Stimulated activated naive CD4-positive, alpha-beta T cell (primary cell): ENCODE data around the gene BATF.

Source experiments
- DNase-seq, 6 experiments: peaks; one replicate each; lab custom pipeline; 2025; lab: John Stamatoyannopoulos, UW

BATF gene

GRCh38 chr14:75499084-75499875, 23.0 kb upstream of the BATF start:
- DNase-seq: no peak

- DNase-seq: no peak
Observed at GRCh38 chr14:75501080-75501479, 21.2 kb upstream of the BATF start.

- no peak for DNase-seq
Observed at GRCh38 chr14:75504411-75504810, 17.9 kb upstream of the BATF start.

GRCh38 chr14:75506930-75507329, 15.3 kb upstream of the BATF start:
- no peak for DNase-seq

GRCh38 chr14:75510547-75510946, 11.7 kb upstream of the BATF start:
- no peak for DNase-seq

GRCh38 chr14:75511201-75511600, 11.1 kb upstream of the BATF start:
- DNase-seq: no peak

- DNase-seq: no peak
Observed at GRCh38 chr14:75513911-75514672, 8.2 kb upstream of the BATF start.

- peak in 3 of 6 experiments; percentile 12 to 17 (median 13) for DNase-seq
Observed at GRCh38 chr14:75514673-75515628, 7.3 kb upstream of the BATF start.

GRCh38 chr14:75515629-75515996, 6.7 kb upstream of the BATF start:
- DNase-seq: no peak

GRCh38 chr14:75518625-75519024, 3.6 kb upstream of the BATF start:
- no peak for DNase-seq

- no peak for DNase-seq
Observed at GRCh38 chr14:75519394-75519793, 2.9 kb upstream of the BATF start.

GRCh38 chr14:75519826-75520728, 2.2 kb upstream of the BATF start:
- DNase-seq: no peak

GRCh38 chr14:75520852-75521251, 1.4 kb upstream of the BATF start:
- no peak for DNase-seq

- no peak for DNase-seq
Observed at GRCh38 chr14:75521415-75522199, 662 bp upstream of the BATF start.

GRCh38 chr14:75522983-75523318, 682 bp downstream of the BATF start:
- DNase-seq: no peak

GRCh38 chr14:75523771-75524171, 1.5 kb downstream of the BATF start:
- DNase-seq: no peak

GRCh38 chr14:75525969-75526368, 3.7 kb downstream of the BATF start:
- no peak for DNase-seq

GRCh38 chr14:75527449-75528163, 5.3 kb downstream of the BATF start:
- no peak for DNase-seq

GRCh38 chr14:75531256-75531655, 9.0 kb downstream of the BATF start:
- DNase-seq: no peak
